HG03565 (cell line): ENCODE measurements around the gene PPIL4.
A peak's percentile ranks its signal among the peaks of the same experiment; 100 is the strongest.

Experiments
- ATAC-seq: cut with Tn5 transposase; IDR thresholded peaks from one replicate; pipeline ENCODE4 v1.9.1; 2021; ENCODE audit warnings: mild to moderate bottlenecking, moderate library complexity; ENCODE audit not compliant: unreplicated experiment

PPIL4 gene

GRCh38 chr6:149484733-149485700, 60.8 kb downstream of the PPIL4 start, which contains the start of gene ZC3H12D:
Gene ZC3H12D (minus strand): TSS chr6:149485014. CDS start chr6:149474543, 10,471 bp downstream.
- ATAC-seq: peak; percentile 27

- no peak for ATAC-seq
These were observed 61.8 kb downstream of the PPIL4 start for GRCh38 chr6:149483849-149484655.

GRCh38 chr6:149483334-149483725, 62.5 kb downstream of the PPIL4 start:
- ATAC-seq: no peak

GRCh38 chr6:149482545-149483333, 63.1 kb downstream of the PPIL4 start:
- ATAC-seq: no peak

- no peak for ATAC-seq
These were observed 65.2 kb downstream of the PPIL4 start for GRCh38 chr6:149480502-149481280.

- no peak for ATAC-seq
These were observed 67.1 kb downstream of the PPIL4 start for GRCh38 chr6:149478631-149479314.

GRCh38 chr6:149477544-149477943, 68.3 kb downstream of the PPIL4 start:
- no peak for ATAC-seq

GRCh38 chr6:149476789-149477455, 68.9 kb downstream of the PPIL4 start:
- ATAC-seq: no peak

GRCh38 chr6:149474108-149474935, 71.5 kb downstream of the PPIL4 start:
- ATAC-seq: no peak

- ATAC-seq: no peak
These were observed 72.5 kb downstream of the PPIL4 start for GRCh38 chr6:149473080-149474052.

GRCh38 chr6:149472241-149472640, 73.6 kb downstream of the PPIL4 start:
- no peak for ATAC-seq

- ATAC-seq: peak; percentile 27
These were observed 74.0 kb downstream of the PPIL4 start for GRCh38 chr6:149471801-149472200.

- no peak for ATAC-seq
These were observed 74.9 kb downstream of the PPIL4 start for GRCh38 chr6:149470948-149471347.

- ATAC-seq: no peak
These were observed 77.7 kb downstream of the PPIL4 start for GRCh38 chr6:149468179-149468578.

GRCh38 chr6:149467265-149467664, 78.6 kb downstream of the PPIL4 start:
- ATAC-seq: no peak

- ATAC-seq: no peak
These were observed 81.4 kb downstream of the PPIL4 start for GRCh38 chr6:149464411-149464810.

- ATAC-seq: no peak
These were observed 82.1 kb downstream of the PPIL4 start for GRCh38 chr6:149463781-149464180.
